Measurements from ENCODE around the gene GLRA3. TPM values are rescaled to one million over a fixed set of nuclear protein-coding genes. Genes with fewer than 3 reads are reported as not detected.

Gene GLRA3
- total and polyA plus RNA-seq, 2 donors (not counting 3 experiments of a cell fraction or from before 2014, with no cell fraction given), result not detected

DNA sequence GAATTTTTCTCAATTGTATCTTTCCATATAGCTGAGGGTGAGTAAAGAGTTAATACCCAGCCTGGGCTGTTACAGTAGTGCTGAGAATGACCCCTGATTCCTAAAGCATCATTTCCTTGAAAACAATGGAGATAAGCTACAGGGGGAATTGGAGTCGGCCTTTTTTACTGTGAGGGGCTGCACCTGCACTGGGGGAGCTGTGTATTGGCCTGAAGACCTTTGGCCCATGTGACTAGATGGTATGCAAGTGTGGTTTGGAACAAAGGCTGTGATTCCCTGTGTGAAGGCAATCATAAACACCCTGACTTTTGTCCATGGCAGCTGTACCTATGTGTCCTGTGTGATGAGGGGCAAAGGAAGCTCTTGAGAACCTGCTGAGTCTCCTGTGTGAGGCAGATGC is 182.7 kb downstream of the GLRA3 start:
- FAIRE-seq, result no peak

More for the DNA sequence above, 182.7 kb downstream of the GLRA3 start:
- H3K27me3 ChIP-seq (ENCODE audit: control insufficient read depth in 2 of 2, insufficient read depth in 2 of 2, low read length in 2 of 2), result no peaks in the 10 kb centered on the region
- no peaks in the 10 kb centered on the region for H3K9me3 ChIP-seq (replicated peaks; ENCODE audit: control insufficient read depth, insufficient read depth, low read length)
- no peaks in the 10 kb centered on the region for H3K9me1 ChIP-seq (replicated peaks; ENCODE audit: control insufficient read depth, extremely low read depth, insufficient read depth, low read length)
- DNase-seq (ENCODE audit: low read depth, low spot score), result no peak
- no peaks in the 10 kb centered on the region for H4K20me1 ChIP-seq (replicated peaks; ENCODE audit: control insufficient read depth, extremely low read depth, insufficient read depth, low read length)
- no TSS peak for BruUV-seq (replicated peaks)
- no peaks in the 10 kb centered on the region for H3K36me3 ChIP-seq (ENCODE audit: control insufficient read depth in 2 of 2, extremely low read depth in 1 of 2, insufficient read depth in 2 of 2, low read length in 2 of 2)
- no peak overlapping the region for H3K4me2 ChIP-seq (ENCODE audit: insufficient read depth, low read length)
- dilution Hi-C loops (cut with MboI; ENCODE audit: extremely low pct_ligation_motif_present, low sequenced_read_pairs) (no loop called here), intact Hi-C loops (cut with micrococcal nuclease) (no loop called here)
- POLR2A ChIA-PET, result no interaction called here
- H3K79me2 ChIP-seq (ENCODE audit: control insufficient read depth, insufficient read depth, low read length), result no peaks in the 10 kb centered on the region
- H3K9ac ChIP-seq (replicated peaks; ENCODE audit: extremely low read depth, insufficient read depth, low read length), result no peak overlapping the region
- no peaks in the 10 kb centered on the region for H3K4me1 ChIP-seq (ENCODE audit: control insufficient read depth, extremely low read depth, insufficient read depth, low read length)
- CTCF ChIA-PET, result no interaction called here
- H3K4me3 ChIP-seq (replicated peaks in 1 of 3; ENCODE audit: insufficient read depth in 1 of 3, low read depth in 1 of 3, low read length in 3 of 3), result no peak overlapping the region
- H3K27ac ChIP-seq (ENCODE audit: insufficient read depth, low read depth, low read length), result no peak overlapping the region
- TF ChIP-seq POLR2AphosphoS5 (IDR thresholded peaks at IDR 0.05; ENCODE audit: insufficient read depth, low read depth, low read length) (no peak), EZH2 (IDR thresholded peaks at IDR 0.05; ENCODE audit: borderline replicate concordance, low read depth, low read length, severe bottlenecking) (no peak), FOS (IDR thresholded peaks at IDR 0.05; ENCODE audit: borderline replicate concordance, insufficient read depth, low read length) (no peak), JUN (IDR thresholded peaks at IDR 0.05; ENCODE audit: borderline replicate concordance, insufficient read depth, insufficient read length, low read depth) (no peak), POLR2A (IDR thresholded peaks at IDR 0.05; ENCODE audit: low read depth, low read length) (no peak), MYC (IDR thresholded peaks at IDR 0.05; ENCODE audit: low read depth, low read length) (no peak), GATA2 (IDR thresholded peaks at IDR 0.05; ENCODE audit: insufficient read depth, insufficient read length, low read depth, low read length) (no peak)
- TF ChIP-seq, protein P1, sequence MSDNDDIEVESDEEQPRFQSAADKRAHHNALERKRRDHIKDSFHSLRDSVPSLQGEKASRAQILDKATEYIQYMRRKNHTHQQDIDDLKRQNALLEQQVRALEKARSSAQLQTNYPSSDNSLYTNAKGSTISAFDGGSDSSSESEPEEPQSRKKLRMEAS (IDR thresholded peaks at IDR 0.05; ENCODE audit: insufficient read depth, insufficient read length), result no peak
- TF ChIP-seq, protein P2, sequence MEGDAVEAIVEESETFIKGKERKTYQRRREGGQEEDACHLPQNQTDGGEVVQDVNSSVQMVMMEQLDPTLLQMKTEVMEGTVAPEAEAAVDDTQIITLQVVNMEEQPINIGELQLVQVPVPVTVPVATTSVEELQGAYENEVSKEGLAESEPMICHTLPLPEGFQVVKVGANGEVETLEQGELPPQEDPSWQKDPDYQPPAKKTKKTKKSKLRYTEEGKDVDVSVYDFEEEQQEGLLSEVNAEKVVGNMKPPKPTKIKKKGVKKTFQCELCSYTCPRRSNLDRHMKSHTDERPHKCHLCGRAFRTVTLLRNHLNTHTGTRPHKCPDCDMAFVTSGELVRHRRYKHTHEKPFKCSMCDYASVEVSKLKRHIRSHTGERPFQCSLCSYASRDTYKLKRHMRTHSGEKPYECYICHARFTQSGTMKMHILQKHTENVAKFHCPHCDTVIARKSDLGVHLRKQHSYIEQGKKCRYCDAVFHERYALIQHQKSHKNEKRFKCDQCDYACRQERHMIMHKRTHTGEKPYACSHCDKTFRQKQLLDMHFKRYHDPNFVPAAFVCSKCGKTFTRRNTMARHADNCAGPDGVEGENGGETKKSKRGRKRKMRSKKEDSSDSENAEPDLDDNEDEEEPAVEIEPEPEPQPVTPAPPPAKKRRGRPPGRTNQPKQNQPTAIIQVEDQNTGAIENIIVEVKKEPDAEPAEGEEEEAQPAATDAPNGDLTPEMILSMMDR (IDR thresholded peaks at IDR 0.05; ENCODE audit: extremely low read depth in 1 of 2, insufficient read depth in 1 of 2, low read depth in 1 of 2, low read length in 2 of 2), result no peak
- no peak overlapping the region for H2AFZ ChIP-seq (ENCODE audit: low read depth, low read length)
